GM18511 (cell line): ENCODE data around the gene TMEM45B.

Experiments
- ATAC-seq: cut with Tn5 transposase; IDR thresholded peaks from one replicate; pipeline ENCODE4 v1.9.1; 2021; ENCODE audit warnings: mild to moderate bottlenecking, moderate library complexity; ENCODE audit not compliant: unreplicated experiment

Gene TMEM45B

DNA sequence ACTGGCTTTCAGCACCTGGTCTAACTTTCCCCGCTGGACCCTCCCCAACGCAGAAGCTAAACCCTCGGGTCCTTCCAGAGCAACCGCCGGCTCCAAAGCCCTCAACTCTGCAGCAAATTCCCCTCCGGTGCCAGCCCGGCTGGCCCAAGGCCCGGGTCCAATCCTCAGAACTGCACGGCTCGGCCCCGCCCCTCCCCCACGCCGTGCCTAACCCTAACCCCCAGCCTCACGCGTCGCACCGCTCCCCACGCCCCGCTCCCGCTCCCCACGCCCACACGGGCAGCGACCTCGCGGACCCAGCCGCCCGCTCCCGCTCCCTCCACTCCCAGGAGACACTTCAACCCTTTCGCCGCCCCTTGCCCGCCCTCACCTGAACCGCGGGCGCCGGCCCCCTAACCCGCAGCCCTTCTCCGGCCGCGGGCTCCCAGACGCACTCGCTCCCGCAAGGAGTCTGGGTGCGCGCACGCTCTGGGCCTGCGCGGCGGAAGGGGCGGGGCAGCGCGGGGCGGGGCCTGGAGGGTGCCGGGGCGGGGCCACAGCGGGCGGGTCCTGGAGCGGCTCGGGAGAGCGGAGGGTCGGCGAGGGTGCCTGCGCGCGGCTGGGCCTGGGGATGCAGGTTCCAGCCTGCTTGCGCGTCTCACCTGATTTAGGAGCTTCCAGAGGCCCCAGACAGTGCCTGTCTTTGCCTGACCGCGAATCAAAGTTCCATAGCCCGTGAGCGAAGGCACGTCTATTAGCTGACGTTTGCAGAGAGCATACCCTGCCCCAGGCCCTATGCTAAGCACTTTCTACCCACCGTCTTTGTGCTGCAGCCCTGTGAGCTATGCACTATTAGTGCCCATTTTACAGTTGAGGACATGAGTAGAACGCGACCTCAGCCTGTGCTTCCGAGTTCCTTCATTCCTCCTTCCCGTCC is 79.7 kb downstream of the TMEM45B start, which contains the start of gene NFRKB:
Gene NFRKB, minus strand, starts transcription at position 453 of the 916 bp plus-strand sequence. CDS start 2,729 bp downstream, outside the sequence.
- ATAC-seq, result peak; percentile 95

DNA sequence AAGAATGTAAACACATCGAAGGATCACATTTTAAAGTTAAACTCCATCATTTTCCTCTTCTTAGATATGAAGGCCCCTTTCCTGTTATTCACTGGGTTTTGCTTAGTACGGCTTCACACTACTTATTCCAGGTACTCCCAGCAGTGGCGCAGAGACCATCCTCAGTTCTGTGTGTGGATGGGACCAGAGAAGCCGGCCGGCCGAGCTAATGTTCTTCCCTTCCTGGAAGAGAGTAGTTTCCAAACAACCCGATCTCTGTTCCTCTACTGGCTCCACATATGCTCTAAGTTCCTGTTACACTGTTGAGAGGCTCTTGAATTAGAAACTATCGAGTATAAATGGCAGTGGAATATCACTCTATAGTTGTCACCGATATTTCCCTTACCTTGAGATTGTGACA is 80.4 kb downstream of the TMEM45B start:
- no peak for ATAC-seq

DNA sequence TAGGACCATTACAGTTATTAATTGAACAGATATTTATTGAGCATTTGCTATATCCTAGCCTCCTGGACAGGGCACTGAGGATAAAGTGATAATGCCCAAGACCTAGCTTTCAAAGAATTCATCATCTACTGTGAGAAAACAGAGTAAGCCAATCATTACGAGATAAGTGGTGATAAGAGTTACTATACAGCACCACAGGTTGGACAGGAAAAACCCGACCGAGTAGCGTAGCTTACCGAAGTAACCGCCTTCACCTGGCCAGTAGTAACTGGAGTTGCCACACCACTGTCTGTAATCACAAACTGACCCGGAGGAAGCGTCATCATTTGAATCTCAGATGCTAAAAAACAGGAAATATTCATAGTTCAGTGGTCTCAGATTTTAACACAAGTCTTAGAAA is 89.8 kb downstream of the TMEM45B start:
- no peak for ATAC-seq
